D721Med (cell line): ENCODE measurements around the gene KLF9.

ENCODE experiments used
- DNase-seq: peaks from one replicate; pipeline ENCODE4 v3.0.0; 2011; ENCODE audit warnings: low spot score; ENCODE audit not compliant: insufficient read length
- FAIRE-seq: peaks from 2 replicates; lab custom pipeline; 2011; peaks lifted over from hg19 to GRCh38; lab: Jason Lieb, UNC
- CTCF ChIP-seq: IDR thresholded peaks from 2 replicates; pipeline ENCODE4 v1.5.1; 2012; ENCODE audit warnings: mild to moderate bottlenecking, control low read depth; ENCODE audit not compliant: insufficient read depth; ENCODE audit errors: missing control alignments

The KLF9 gene

GRCh38 chr9:70389621-70390266, 24.7 kb downstream of the KLF9 start:
- no peak for TF ChIP-seq CTCF
- FAIRE-seq (no peak), DNase-seq (no peak)

- no peak for TF ChIP-seq CTCF
- FAIRE-seq = no peak
- DNase-seq = no peak
Observed at GRCh38 chr9:70389188-70389587, 25.3 kb downstream of the KLF9 start.

DNA sequence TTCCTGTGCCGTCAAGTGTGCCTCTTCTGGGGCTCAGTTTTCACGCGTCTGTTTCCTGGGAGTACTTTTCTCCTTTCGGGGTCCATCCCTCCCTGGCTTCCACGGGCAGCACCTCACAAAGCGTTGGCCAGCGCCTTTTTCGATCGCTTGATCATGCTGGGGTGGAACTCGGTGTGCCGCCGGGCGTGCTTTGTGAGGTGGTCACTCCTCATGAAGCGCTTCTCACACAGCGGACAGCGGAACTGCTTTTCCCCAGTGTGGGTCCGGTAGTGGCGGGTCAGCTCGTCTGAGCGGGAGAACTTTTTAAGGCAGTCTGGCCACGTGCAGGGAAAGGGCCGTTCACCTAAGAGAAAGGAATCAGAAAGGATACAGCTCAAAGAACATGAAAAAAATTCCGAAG, 26.8 kb downstream of the KLF9 start:
- DNase-seq = no peak
- FAIRE-seq = no peak
- no peak for TF ChIP-seq CTCF

GRCh38 chr9:70385426-70385825, 29.0 kb downstream of the KLF9 start:
- DNase-seq (no peak), FAIRE-seq (no peak)
- no peak for TF ChIP-seq CTCF

DNA sequence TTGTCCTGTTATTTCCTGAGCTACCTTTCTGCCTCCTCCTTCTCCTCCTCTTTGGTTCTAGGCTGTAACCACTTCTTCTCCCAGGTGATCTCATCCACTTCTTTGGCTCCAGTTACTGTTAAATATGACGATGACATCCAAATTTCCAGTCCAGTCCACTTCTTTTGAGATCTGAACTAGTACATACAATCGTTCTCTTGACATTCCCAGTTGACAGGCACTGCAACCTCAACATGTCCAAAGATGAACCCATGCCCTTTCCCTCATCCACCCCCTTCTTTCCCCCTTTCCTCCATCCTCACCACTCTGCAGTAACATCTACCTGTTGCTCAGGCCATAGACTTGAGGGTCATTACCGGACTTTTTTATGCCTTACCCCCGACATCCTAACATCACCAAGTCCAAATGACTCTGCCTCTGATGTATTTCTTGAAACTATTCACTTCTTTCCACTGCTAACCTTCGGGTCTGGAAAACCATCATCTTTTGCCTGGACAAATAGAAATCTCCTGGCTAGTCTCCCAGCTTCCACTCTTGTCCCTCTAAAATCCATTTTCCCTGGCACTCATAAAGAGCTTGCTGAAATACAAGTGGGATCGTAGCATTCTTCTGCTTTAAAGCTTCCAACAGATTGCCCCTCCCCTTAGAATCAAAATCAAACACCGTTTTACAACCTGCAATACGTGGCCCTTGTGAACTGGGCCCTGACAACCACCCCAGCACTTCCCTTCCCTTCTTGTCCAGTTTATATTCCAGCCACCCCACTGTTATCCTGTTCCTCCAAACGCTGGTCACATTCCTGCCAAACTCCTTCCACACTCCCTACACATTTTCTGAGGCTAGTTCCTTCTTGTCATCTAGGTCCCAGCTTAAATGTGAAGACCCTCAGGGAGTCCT, 31.5 kb downstream of the KLF9 start:
- no peak for TF ChIP-seq CTCF
- DNase-seq (no peak), FAIRE-seq (no peak)

DNA sequence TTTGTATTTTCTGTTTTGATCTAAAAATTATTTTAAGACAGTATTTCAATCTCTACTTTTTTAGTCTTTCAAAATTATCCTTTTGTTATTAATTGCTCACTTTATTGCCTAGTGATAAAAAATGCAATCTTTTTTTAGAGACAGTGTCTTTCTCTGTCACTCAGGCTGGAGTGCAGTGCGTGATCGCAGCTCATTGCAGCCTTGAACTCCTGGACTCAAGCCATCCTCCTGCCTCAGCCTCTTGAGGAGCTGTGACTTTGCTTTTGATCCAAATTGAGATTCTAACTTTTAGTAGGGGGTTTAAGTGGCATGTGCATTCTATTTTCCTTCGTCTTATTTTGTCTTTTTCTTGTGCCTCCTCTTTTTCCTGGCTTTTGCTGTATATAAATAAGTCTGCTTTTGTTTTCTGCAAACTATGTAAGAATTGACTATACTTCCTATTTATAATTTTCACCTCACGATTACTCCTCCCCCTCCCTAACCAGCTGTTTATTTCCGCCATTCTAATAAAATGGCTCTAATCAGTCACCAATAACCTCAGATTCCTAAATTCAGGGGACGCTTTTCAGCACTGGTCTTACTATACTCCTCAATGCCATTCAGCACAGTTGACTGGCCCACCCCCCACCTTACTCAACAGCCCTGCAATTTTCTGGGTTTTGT, 32.3 kb downstream of the KLF9 start:
- no peak for DNase-seq
- no peak for TF ChIP-seq CTCF
- FAIRE-seq = no peak
